GM18858 (cell line): ENCODE results near the gene KRT5.
"Not testable (repeated sequence)": the region's sequence is repeated elsewhere in the genome, so short reads cannot be mapped to it uniquely, and the experiment has no call there.

Source experiments
- ATAC-seq: cut with Tn5 transposase; IDR thresholded peaks from one replicate; pipeline ENCODE4 v1.9.1; 2021; ENCODE audit not compliant: unreplicated experiment

Gene KRT5

GRCh38 chr12:52496590-52497071 lies 23.6 kb downstream of the KRT5 start:
- no peak for ATAC-seq

GRCh38 chr12:52496054-52496453 lies 24.1 kb downstream of the KRT5 start:
- no peak for ATAC-seq

GRCh38 chr12:52495389-52495788 lies 24.8 kb downstream of the KRT5 start:
- ATAC-seq: no peak

- ATAC-seq: no peak
These were observed 25.7 kb downstream of the KRT5 start for GRCh38 chr12:52494518-52494917.

GRCh38 chr12:52494100-52494499 lies 26.1 kb downstream of the KRT5 start:
- no peak for ATAC-seq

- ATAC-seq: no peak
These were observed 27.0 kb downstream of the KRT5 start, which contains the start of gene KRT6A for GRCh38 chr12:52493172-52493571. Gene KRT6A (minus strand): TSS chr12:52493257. CDS start chr12:52493188, 69 bp downstream.

- ATAC-seq: not testable (repeated sequence)
These were observed 27.8 kb downstream of the KRT5 start for GRCh38 chr12:52492405-52492804.

GRCh38 chr12:52491495-52491894 lies 28.7 kb downstream of the KRT5 start:
- ATAC-seq: not testable (repeated sequence)

- ATAC-seq: no peak
These were observed 31.5 kb downstream of the KRT5 start for GRCh38 chr12:52488736-52489135.

- not testable (repeated sequence) for ATAC-seq
These were observed 32.3 kb downstream of the KRT5 start for GRCh38 chr12:52487744-52488443.

GRCh38 chr12:52487211-52487610 lies 33.0 kb downstream of the KRT5 start:
- no peak for ATAC-seq

GRCh38 chr12:52486166-52487105 lies 33.8 kb downstream of the KRT5 start:
- ATAC-seq: no peak

- ATAC-seq: no peak
These were observed 40.1 kb downstream of the KRT5 start for GRCh38 chr12:52480073-52480472.

GRCh38 chr12:52477651-52478050 lies 42.5 kb downstream of the KRT5 start:
- ATAC-seq: no peak

- ATAC-seq: no peak
These were observed 46.0 kb downstream of the KRT5 start for GRCh38 chr12:52474212-52474611.

- ATAC-seq: no peak
These were observed 46.4 kb downstream of the KRT5 start, which contains the start of gene KRT6C for GRCh38 chr12:52473768-52474167. Gene KRT6C (minus strand): TSS chr12:52473805. CDS start chr12:52473737, 68 bp downstream.

- no peak for ATAC-seq
These were observed 50.3 kb downstream of the KRT5 start for GRCh38 chr12:52469853-52470252.

GRCh38 chr12:52464897-52465296 lies 55.3 kb downstream of the KRT5 start:
- ATAC-seq: no peak
